GM21423 (cell line): Measurements from ENCODE around the gene MTMR2.
"Not testable (repeated sequence)": the region's sequence is repeated elsewhere in the genome, so short reads cannot be mapped to it uniquely, and the experiment has no call there.

Experiments
- ATAC-seq: cut with Tn5 transposase; IDR thresholded peaks from one replicate; pipeline ENCODE4 v1.9.1; 2021; ENCODE audit warnings: mild to moderate bottlenecking, moderate library complexity; ENCODE audit not compliant: unreplicated experiment

MTMR2 gene

DNA sequence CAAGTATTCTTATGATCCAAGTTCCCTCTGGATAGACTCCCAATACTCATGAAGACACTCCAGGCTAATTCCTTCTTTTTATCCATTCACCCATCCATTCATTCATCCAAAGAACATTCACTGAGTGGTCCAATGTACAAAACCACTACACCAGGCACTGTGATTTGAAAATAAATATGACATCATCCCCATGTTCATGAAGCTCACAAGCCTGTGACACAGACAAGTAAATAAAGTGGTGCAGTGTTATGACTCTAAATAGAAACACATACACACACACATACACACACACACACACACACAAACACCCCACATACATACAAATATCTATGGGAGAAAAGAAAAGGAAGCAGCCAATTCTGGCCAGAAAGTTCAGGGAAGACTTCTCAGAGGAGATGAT is 35.5 kb downstream of the MTMR2 start:
- ATAC-seq: no peak

DNA sequence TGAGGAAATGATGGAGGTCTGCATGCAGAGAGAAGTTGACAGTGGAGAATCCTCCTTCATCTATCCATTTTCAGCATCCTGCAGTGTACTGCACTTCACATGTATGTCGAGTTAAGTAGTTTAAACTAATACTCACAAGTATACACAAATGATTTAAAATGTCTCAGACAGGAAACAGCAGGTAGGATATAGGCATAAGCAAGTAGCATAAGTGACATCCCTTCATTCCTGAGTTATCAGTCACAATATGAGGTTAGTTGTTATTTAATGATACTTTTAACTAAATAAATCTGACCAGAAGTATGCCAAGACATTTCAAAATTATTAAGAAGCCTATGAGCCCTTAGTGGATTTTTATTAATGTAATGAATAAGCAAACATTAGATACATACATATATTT is 37.4 kb downstream of the MTMR2 start:
- no peak for ATAC-seq

DNA sequence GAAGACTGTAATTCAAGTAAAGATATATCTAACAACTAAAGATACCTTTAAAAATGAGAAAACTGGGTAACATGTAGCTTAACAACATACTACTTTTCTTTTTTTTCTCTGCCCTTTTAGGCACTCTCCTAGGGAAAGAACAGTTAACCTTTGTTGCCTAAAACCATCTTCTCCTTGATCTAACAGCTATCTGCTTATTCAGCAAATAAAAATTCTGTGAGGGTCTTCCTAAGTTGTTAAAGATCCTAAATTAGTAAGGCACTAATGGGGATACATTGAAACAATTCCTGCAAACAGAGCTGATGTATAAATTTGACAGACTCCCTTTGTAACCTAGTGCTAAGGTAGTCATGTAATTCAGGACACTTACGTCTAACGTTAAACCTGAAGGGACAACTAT is 39.1 kb downstream of the MTMR2 start:
- no peak for ATAC-seq

DNA sequence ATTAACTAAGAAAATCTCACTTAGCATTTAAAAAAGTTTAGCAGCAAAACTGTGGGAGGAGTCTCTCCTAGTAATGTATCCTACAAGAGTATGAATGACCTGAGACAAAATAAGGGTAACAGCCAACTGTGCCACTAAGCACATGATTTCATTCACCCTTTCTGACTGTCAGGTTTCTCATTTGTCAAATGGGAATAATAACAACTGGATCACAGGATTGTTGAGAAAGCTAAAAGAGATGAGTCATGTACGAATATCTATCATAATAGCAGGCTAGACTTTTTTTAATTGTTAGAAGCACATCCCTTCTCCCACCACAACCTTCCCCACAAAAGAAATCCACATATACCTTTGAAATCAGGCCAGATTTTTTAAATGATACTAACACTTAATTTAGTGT is 39.5 kb downstream of the MTMR2 start:
- no peak for ATAC-seq

DNA sequence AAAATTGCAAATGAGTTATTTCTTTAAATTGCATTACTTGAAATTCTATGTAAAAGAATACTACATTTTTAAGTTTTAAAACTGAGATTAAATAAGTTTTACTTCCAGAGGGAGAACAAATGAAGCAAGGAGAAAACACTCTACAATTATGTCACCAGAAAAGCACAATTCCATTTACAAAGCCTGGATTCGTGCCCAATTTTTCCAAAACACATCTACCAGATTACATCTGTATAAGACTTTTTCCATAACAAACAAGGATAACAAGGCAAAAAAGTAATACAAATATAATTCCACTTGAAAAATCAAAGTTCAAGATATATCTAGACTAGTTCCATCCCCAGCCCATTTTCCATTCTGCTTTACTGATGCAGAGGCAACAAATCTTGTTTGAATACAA is 40.5 kb downstream of the MTMR2 start:
- no peak for ATAC-seq

DNA sequence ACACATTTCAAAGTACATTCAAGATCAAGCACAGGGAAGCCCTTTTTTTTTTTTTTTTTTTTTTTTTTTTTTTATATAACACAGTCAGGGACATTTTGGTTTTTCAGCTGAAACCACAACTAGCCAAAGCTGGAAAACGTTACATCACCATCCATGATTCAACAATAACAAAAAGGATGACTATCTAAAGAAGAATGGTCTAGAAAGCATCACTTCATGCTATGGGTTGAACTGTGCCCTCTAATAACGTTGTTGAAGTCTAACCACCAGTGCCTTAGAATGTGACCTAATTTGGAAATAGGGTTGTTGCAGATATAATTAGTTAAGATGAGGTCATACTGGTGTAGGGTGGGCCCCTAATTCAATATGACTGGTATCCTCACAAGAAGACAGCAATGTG is 46.6 kb downstream of the MTMR2 start:
- ATAC-seq: no peak

DNA sequence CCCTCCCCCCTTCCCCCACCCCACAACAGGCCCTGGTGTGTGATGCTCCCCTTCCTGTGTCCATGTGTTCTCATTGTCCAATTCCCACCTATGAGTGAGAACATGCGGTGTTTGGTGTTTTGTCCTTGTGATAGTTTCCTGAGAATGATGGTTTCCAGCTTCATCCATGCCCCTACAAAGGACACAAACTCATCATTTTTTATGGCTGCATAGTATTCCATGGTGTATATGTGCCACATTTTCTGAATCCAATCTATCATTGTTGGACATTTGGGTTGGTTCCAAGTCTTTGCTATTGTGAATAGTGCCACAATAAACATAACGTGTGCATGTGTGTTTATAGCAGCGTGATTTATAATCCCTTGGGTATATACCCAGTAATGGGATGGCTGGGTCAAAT is 53.0 kb downstream of the MTMR2 start:
- ATAC-seq: not testable (repeated sequence)

DNA sequence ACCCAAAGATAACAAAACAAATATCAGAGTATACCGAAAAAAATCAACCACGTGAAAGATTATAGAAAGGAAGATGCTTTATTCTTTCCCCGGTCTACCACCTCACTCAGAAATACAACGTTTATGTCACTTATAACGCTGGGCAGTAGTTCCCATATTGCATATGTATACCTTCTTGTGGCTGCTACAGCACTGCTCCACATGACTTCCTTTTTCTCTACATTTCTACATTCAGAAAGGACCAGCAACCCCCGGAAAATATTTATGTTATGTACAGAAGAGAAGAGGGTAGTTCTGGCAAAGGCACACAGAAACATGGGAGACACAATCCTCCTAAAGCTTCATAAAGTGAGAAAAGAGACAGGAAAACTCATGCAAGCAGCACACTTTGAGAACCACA is 56.8 kb downstream of the MTMR2 start:
- no peak for ATAC-seq

DNA sequence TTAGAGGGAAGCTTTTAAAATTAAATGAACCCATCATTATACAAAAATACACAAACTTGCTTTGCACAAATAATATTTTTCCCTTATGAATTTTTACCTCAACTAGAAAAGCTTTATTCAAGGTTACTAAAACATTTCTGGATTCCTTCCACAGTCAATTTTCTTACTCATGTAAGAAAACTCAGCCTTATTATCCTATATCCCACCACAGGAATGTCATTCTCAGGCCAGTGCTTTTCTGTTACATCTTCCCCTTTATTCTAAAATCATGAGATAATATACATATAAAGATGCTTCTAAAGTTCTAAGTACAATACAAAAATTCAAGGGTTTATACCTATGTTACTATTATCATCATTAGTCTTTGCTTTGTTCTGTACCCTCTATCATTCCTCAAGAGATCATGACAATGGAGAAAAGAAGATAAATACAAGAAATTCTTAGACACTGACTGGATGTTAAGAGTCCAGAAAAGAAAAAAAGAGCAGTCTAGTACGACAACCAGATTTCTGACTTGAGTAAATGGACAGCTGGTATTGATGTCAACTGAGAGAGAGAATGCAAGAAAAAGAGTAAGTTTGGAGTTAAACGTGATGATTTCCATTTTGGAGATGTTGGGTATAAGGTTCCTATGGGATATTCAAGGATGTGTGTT is 60.3 kb downstream of the MTMR2 start:
- no peak for ATAC-seq

DNA sequence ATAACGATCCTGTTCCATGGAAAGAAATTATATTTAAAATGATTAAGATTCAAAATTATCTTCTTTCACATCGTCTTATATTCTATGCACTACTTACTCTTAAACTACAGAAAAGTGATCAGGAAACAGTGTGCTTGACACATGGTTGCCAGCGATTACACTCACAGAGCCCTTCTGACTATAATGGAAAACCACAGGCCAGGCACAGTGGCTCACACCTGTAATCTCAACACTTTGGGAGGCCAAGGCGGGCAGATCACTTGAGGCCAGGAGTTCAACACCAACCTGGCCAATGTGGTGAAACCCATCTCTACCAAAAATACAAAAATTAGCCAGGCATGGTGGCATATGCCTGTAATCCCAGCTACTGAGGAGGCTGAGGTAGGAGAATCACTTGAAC is 63.9 kb downstream of the MTMR2 start:
- ATAC-seq: not testable (repeated sequence)

DNA sequence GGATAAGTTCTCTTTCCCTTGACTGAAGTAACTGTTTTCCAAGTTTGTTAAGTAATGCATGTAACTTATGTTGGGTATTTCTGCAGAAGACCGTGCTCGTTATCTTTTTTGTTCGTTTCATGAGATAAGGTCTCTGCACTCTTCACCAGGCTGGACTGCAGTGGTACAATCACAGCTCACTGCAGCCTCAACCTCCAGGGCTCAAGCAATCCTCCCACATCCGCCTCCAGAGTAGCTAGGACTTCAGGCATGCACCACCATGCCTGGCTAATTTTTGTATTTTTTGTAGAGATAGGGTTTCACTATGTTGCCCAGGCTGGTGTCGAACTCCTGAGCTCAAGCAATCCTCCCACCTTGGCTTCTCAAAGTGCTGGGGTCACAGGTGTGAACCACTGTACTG is 69.5 kb downstream of the MTMR2 start:
- ATAC-seq: not testable (repeated sequence)

DNA sequence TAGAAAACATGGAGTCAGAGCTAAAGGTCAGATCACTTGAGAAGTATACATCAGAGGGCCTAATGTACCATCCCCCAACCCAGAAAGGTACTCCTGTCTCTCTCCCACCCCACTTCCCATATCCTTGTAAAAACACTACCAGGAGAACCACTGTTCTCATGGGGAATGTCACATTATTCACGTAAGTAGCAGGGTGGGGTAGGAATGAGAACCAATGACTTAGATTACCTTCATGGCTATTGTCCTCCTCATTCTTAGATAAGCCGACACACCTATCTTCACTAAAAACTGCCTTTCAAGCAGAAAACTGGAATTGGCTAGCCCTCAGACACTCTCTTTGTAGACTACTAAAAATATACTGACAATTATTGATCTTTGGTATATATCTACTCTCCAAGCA is 70.0 kb downstream of the MTMR2 start:
- no peak for ATAC-seq

DNA sequence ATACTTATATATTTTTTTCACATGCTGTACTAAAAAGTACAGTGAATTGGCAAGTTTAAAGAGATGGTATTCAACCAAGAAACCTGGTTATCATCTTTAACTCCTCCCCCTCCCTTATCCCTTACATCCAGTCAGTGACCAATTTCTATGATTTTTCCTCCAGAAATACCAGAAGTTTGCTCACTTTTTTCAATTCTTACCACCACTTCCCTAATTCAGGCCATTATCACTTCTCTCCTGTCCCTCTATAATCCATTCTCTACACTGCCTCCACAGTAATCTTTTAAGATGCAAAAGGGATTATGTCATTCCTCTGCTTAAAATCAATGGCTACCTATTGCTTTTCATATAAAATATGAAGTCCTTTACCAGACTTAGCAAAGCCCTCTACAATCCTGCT is 70.8 kb downstream of the MTMR2 start:
- ATAC-seq: no peak

DNA sequence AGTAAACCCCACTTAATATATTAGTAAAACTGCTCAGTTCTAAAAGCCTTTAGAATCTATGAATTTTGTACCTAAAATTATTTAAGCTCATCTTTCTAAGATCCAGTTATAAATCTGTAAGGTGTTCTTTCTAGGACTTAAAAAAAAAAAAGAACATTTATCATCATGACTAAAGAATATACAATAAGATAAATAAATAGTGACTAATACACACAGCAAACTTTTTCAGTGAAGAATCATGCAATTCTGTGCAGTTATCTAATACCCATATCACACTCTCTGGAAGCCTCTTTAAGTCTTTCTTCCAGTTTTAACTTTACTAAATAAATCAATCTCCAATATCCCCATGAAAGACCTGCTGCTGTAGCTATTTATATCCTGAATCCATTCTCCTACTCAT is 73.8 kb downstream of the MTMR2 start:
- no peak for ATAC-seq

DNA sequence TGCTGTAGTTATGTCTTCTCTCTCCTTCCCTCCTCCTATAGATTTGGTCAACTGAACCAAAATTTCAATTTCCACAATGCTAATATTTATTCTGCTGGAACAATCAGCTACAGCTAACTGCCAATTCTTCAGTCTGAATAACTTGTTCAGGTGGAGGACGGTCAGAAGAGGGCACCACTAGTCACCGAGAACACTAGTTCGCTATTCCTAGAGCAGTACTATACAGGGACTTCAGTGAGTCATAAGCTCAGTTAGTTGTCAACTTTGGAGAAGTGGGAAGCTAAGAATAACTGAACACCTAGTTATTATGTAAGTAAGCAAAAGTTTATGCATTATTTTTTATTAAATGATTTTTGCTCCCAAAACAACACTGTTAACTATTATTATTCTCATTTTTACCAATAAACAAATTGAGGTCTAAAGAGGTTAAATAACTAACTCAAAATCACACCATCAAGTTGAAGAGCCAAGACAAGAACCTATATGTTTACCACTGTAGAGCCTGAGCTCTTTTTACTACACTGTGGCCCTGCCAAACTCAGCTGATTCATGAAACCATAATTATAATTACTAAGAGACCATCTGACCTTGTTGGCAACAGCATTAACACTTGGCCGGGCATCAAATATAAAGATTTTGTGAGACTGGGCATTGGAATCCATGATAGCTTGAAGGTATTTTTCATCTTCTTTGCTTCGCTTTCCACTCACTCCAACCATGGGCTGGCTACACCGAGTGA is 74.7 kb downstream of the MTMR2 start:
- ATAC-seq: peak; percentile 73

DNA sequence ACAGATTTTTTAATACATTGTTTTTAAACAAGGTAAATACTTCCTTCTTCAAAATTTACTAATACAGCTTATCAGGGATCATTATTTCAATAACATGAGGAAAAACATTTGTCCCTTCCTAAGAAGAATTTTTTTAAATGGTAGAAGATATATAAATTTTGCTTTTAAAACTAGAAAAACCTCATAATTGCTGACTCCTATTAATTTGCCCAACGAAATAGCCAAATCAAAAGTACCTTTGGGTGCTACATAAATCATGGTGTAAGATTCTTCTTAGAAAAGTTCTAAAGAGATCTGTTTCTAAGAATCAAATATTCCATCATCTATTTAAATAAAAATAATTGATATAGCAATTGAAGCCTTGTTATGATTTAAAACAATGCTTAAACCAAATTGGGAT is 78.7 kb downstream of the MTMR2 start:
- no peak for ATAC-seq

DNA sequence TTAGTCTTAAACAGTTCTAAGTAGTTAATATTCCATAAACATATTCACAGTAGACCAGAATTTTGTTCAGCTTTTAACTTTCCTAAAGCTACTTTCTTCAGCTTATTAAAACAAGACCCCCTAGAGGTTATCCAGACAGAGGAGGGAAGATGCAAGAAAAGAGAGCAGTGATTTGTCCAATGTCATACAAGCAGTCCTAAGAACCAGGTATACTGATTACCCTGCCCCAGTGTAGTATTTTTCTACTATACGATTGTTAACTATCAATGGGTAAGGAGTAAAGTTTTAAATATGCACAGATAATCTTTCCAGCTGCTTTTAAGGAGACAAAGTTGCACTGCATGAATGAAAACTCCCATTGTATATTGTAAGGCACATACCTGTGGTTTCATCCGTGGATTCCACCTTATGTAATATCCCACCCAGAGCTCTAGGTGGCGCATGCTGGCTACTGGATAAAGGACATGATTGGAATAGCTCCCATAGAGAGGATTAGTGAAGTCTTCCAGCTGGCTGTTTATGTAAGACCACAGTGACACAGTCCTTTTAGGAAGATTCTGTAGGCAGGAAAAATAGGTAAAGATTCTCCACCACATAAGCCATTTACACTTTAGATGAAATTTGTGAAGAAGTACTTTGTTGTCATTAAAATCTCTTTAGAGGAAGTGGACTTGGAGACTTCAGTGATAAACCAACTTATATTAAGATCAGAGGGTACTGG is 88.0 kb downstream of the MTMR2 start:
- ATAC-seq: peak; percentile 82

DNA sequence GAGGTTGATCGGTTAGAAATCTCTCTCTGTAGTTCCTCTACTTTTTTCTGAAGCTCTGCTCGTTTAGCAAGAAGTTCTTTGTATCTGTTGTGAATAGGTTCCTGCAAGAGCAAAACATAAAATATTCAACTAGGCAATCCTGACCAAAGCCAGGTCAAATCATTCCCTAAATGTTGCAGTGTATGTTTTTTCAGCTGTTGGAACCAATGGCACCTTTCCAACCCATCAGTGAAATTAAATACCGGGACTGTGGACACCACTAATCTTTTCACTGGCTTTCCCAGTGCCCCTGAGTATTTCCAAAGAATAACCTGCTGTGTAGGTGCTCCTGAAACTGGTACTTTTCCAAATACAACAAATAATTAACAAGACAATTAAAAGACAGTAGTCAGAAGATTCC is 88.6 kb downstream of the MTMR2 start:
- ATAC-seq: no peak

DNA sequence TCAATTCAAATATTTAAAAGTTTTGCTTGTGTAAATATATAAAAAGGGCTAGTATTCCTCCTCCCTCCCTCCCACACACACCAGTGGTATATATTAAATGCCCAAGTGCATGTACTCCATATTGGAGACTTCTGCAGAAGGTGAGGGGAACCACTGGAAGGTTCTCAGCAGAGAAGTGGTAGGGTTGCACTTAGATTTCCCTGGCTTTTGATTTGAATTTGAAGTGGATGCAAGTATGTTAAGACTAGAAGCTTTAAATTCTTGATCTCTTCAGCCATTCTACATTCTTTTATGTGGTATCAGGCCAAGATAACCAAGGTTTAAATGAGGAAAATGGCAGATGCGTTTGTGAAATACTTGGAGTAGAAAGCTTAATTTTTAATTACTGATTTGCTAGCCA is 90.5 kb downstream of the MTMR2 start:
- ATAC-seq: no peak

DNA sequence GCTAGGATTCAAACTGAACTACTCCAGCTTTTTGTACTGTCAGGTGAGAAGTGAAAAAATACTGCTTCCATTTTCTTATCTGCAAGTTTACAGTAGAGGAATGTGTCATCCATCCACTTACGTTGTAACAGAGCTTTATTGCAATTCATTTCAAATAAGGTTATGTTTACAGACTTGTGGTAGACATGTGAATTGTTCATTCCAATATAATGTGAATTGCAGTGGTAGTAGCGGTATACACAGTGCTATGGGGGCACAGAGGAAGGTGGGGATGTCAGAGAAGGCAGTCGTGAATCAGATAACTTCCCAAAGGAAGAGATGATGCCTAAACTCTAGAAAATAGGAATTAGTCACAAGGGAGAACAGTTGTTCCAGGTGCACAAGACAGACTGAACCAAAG is 91.1 kb downstream of the MTMR2 start:
- no peak for ATAC-seq

DNA sequence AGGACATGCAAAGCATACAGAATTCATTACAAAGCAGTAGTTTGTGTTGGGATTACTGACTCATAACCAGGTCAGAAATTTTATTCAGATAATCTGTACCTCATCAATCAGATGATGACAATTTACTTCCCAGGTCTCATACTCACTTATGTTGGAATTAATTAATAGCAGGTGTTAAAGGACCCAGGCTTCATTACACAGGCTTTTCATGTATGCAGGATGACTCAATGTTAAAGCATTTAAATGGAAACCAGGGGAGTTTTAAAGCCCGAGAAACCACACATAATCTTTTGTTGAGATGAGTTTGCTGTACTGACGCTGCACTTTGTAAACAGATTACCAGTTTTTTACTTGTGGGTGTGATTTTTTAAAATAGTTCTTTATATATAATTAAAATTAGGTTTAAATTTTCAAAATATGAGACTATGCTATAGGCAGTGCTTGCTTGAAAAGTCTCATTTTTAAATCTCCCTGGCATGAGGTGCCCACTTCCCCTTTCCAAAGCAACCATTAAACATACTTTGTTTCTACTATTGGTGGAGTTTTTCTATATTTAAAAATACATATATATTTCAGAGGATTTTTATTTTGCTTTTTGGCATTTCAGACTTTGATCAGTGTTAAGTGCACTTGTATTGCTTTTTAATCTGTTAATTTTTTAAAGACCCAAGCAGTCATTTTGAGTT is 92.6 kb downstream of the MTMR2 start:
- no peak for ATAC-seq
